Amygdala (tissue), 56 donors: ENCODE measurements around the gene TMEM125.

Source experiments
- DNase-seq, 56 donors: peaks; one replicate each; lab custom pipeline; 2025; lab: John Stamatoyannopoulos, UW

Gene TMEM125

DNA sequence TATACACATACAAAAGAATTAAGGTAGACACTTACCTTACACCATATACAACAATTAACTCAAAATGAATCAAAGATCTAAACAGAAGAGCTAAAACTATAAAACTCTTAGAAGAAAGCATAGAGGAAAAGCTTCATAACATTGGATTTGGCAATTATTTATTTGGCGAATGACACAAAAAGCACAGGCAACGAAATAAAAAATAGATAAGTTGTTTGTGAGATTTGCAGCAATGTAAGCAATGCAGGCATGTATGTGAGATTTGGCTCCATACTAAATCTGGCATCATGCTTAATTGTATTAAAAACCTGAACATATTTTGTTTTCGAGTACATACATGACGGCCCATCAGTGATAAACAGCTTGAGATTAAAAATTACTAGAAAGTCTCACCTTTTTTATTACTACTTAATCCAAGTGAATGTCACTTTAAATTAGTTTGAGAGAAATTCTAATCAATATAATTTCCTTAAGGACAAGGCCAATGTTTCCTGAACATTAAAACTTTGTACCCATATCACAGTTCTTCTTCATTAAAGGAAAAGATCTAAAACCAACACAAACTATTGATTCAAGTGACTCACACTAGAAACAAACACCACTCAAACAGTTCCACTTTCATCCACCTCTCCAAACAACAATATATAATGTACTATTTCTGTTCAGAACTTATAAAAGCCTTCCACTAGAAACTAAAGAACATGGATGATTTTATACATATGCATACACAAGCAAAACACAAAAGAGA, 23.1 kb upstream of the TMEM125 start:
- no peak for DNase-seq

GRCh38 chr1:43247256-43247921, 22.4 kb upstream of the TMEM125 start:
- DNase-seq = no peak

DNA sequence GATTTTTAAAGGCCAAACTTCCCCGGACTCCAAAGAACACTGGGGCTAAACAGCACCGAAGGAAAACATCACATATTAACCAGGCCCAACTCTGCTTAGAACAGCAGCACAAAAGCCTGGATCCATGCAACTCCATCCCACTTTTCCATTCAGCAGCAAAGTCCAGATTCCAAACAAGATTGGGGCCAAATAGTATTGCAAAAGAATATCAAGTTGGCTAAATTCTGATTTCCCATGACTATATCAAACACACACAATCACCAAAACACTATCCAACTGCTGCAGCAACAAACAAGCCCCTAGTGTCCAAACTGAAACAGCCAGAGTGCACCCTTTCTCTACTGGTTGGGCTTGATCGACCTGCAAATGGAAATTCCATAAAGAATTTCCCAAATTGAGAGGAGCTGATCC, 19.4 kb upstream of the TMEM125 start:
- DNase-seq = no peak

- DNase-seq = no peak
Observed at GRCh38 chr1:43251024-43251423, 18.8 kb upstream of the TMEM125 start.

GRCh38 chr1:43252225-43252624, 17.6 kb upstream of the TMEM125 start:
- no peak for DNase-seq

DNA sequence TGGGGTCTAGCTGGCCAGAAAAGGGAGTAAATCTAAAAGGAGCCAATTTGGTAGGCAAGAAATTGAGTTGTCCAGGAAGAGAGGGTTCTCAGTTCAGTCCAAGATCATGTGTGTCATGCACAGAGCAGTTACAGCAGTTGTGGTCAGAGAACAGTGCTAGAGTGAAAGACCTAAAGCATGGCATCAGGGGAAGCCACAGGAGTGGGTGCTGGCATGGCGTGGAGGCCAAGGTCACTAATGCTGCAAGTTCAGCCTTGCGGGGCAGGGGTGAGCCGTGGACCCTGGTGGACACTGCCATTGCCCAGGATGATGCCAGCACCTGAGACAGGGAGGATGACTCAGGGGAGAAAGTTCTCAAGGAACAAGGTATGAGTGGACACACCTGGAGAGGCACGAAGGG, 16.6 kb upstream of the TMEM125 start:
- no peak for DNase-seq

- no peak for DNase-seq
Observed at GRCh38 chr1:43253876-43254275, 15.9 kb upstream of the TMEM125 start.

- DNase-seq = no peak
Observed at GRCh38 chr1:43255438-43256210, 14.2 kb upstream of the TMEM125 start.

- DNase-seq = no peak
Observed at GRCh38 chr1:43256675-43257570, 12.9 kb upstream of the TMEM125 start.

DNA sequence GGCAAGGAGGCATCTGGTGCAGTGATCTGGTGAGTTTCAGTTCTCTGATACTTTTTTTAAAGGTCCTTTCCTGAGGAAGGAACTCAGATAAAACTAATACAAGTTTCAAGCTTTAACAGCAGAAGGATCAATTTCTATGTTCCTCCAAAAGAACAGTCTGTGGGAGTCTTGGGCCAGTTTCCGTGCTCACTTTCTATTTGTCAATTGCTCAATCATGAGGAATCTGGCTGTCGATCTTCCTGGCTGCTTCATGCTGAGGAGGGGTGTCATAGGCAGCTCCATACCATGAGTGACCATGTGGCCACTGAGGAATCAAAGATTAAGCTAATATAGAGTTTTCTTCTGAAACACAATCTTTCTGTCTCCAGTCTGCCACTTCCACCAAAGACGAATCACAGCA, 11.4 kb upstream of the TMEM125 start:
- DNase-seq = no peak

- DNase-seq = no peak
Observed at GRCh38 chr1:43265431-43265830, 4.4 kb upstream of the TMEM125 start.

- DNase-seq = no peak
Observed at GRCh38 chr1:43266881-43267280, 2.9 kb upstream of the TMEM125 start.

GRCh38 chr1:43267291-43267805, 2.4 kb upstream of the TMEM125 start:
- DNase-seq = no peak

GRCh38 chr1:43267818-43268425, 1.9 kb upstream of the TMEM125 start:
- DNase-seq = no peak

GRCh38 chr1:43270421-43271095, 775 bp downstream of the TMEM125 start:
- DNase-seq = peak in 1 of 56 donors; percentile 43

GRCh38 chr1:43271186-43272118, 1.7 kb downstream of the TMEM125 start:
- no peak for DNase-seq

- DNase-seq = peak in 46 of 56 donors; percentile 18 to 86 (median 53)
Observed at GRCh38 chr1:43272161-43272560, 2.4 kb downstream of the TMEM125 start.
